Stomach (tissue), 9 donors: ENCODE data around the gene NELFB. TPM values are rescaled to one million over a fixed set of nuclear protein-coding genes. Genes with fewer than 3 reads are reported as not detected.

ENCODE experiments used
- DNase-seq, 2 donors: peaks; one replicate each; pipeline versions ENCODE4 v3.0.0 to v3.0.0-alpha.2; 2013 to 2019
- H3K27ac ChIP-seq, 5 donors: fragments of 200-600 bp in 4 of 5; sonication (generic) in 4 of 5; one replicate each; pipeline ENCODE4 v1.5.1; 2013 to 2019; ENCODE audit warnings: mild to moderate bottlenecking in 1 of 5, moderate library complexity in 1 of 5
- H3K27me3 ChIP-seq, 3 donors: fragments of 200-600 bp; sonication (generic); one replicate each; pipeline ENCODE4 v1.5.1; 2017 to 2019; ENCODE audit warnings: mixed run types in 1 of 3
- H3K36me3 ChIP-seq, 4 donors: fragments of 200-600 bp; sonication (generic); 1 replicate in 3 of 4; 2 replicates in 1 of 4; pipeline ENCODE4 v1.5.1; 2016 to 2019
- H3K4me1 ChIP-seq, 4 donors: fragments of 200-600 bp; sonication (generic); one replicate each; pipeline ENCODE4 v1.5.1; 2016 to 2019
- H3K4me3 ChIP-seq, 4 donors: fragments of 200-600 bp; sonication (generic) in 3 of 4; one replicate each; pipeline ENCODE4 v1.5.1; 2016 to 2019; ENCODE audit warnings: mild to moderate bottlenecking in 1 of 4
- H3K9me3 ChIP-seq, 4 donors: fragments of 200-600 bp; sonication (generic); one replicate each; pipeline ENCODE4 v1.5.1; 2016 to 2019
- CTCF ChIP-seq, 7 experiments: fragments of 450-650 bp in 4 of 7; fragments of 200-600 bp in 3 of 7; sonication (generic) in 3 of 7; IDR thresholded peaks; one replicate each; pipeline ENCODE4 v1.5.1; 2016 to 2019; ENCODE audit warnings: antibody characterized with exemption in 7 of 7, control low read depth in 2 of 7, mild to moderate bottlenecking in 1 of 7
- EP300 ChIP-seq: sonication (generic); formaldehyde crosslinking; IDR thresholded peaks from one replicate; pipeline ENCODE4 v1.6.1; 2017; ENCODE audit warnings: antibody characterized with exemption
- POLR2A ChIP-seq, 4 donors: fragments of 450-650 bp; IDR thresholded peaks; one replicate each; pipeline ENCODE4 v1.6.1; 2016; ENCODE audit warnings: antibody characterized with exemption in 4 of 4, control low read depth in 2 of 4, mild to moderate bottlenecking in 1 of 4, moderate library complexity in 1 of 4
- POLR2AphosphoS5 ChIP-seq, 3 donors: sonication (generic); formaldehyde crosslinking; IDR thresholded peaks; one replicate each; pipeline ENCODE4 v1.6.1; 2016; ENCODE audit warnings: antibody characterized with exemption in 3 of 3
- WGBS, 5 donors: extraction: QIAGEN DNeasy Blood & Tissue Kit in 3 of 5; methylation state at CpG; one replicate each; pipeline versions ENCODE4 v1.1.5 to v1.1.7; 2013 to 2018; 5-methylcytosine and 5-hydroxymethylcytosine counted together
- intact Hi-C: fragments of 100-400 bp; cut with DNase I; formaldehyde crosslinking; loops from one replicate; pipeline ENCODE4 v1.15.1; 2023; ENCODE audit warnings: low total_unique reads
- polyA plus RNA-seq, 3 donors: library from polyadenylated mRNA; stranded (reverse); fragments of 200-250 nt; gene quantifications; one replicate each; pipeline ENCODE4 v1.2.3, GENCODE V29; 2013
- total RNA-seq, 5 donors: library from RNA; depleted of rRNA; stranded (reverse); fragments of >200 nt; gene quantifications; one replicate each; pipeline versions ENCODE4 v1.1.0 to v1.2.3, GENCODE V29; 2014 to 2016
- donor health status: healthy with polysubstance abuse.
- donor health status: Bipolar disorder and iron deficiency.
- donor health status: healthy.

NELFB gene
- total and polyA plus RNA-seq, 8 donors: 11.2 to 134 (median 36.1) TPM

GRCh38 chr9:137316012-137316981, 61.2 kb downstream of the NELFB start:
- H3K36me3 ChIP-seq: no peaks in the 10 kb centered on the region
- DNase-seq: peak; percentile 59 to 88
- H3K27ac ChIP-seq: peak overlapping the region in 3 of 5 donors; percentile 22 to 56 (median 38)
- peak overlapping the region; percentile 33 to 45 (median 38) for H3K4me3 ChIP-seq
- no peaks in the 10 kb centered on the region for H3K9me3 ChIP-seq
- H3K27me3 ChIP-seq: peaks cover 0 to 37% (median 12%) of the 10 kb centered on the region in 3 donors
- TF ChIP-seq CTCF (IDR thresholded peaks at IDR 0.05) (no peak), POLR2A (IDR thresholded peaks at IDR 0.05) (no peak), EP300 (no peak), POLR2AphosphoS5 (IDR thresholded peaks at IDR 0.05) (no peak)
- H3K4me1 ChIP-seq: peaks cover 25 to 50% (median 38%) of the 10 kb centered on the region in 4 donors
- intact Hi-C loops: no loop called here
- WGBS, 5 donors: 3 to 23% (median 4%) methylated on average over 16 to 82 of the region's 83 CpGs

GRCh38 chr9:137317021-137317717, 62.0 kb downstream of the NELFB start:
- peak; percentile 10 to 19 for DNase-seq

GRCh38 chr9:137317718-137318511, 62.8 kb downstream of the NELFB start:
- Histone ChIP-seq H3K4me1 (peaks cover 14 to 34% (median 25%) of the 10 kb centered on the region in 4 donors), H3K27me3 (peaks cover 0 to 37% (median 12%) of the 10 kb centered on the region in 3 donors), H3K9me3 (no peaks in the 10 kb centered on the region), H3K4me3 (no peak overlapping the region), H3K27ac (peak overlapping the region in 1 of 5 donors; percentile 50), H3K36me3 (no peaks in the 10 kb centered on the region)
- intact Hi-C loops: no loop called here
- DNase-seq: peak; percentile 12 to 15
- TF ChIP-seq EP300 (no peak), CTCF (IDR thresholded peaks at IDR 0.05) (no peak), POLR2AphosphoS5 (IDR thresholded peaks at IDR 0.05) (no peak), POLR2A (IDR thresholded peaks at IDR 0.05) (no peak)
- 58 to 85% (median 83%) methylated on average over 11 to 24 of the region's 24 CpGs for WGBS, 5 donors

More at GRCh38 chr9:137317021-137317717, 62.0 kb downstream of the NELFB start:
- intact Hi-C loops: no loop called here
- Histone ChIP-seq H3K36me3 (no peaks in the 10 kb centered on the region), H3K4me3 (no peak overlapping the region), H3K4me1 (peaks cover 16 to 41% (median 30%) of the 10 kb centered on the region in 4 donors), H3K9me3 (no peaks in the 10 kb centered on the region), H3K27ac (peak overlapping the region in 1 of 5 donors; percentile 56), H3K27me3 (peaks cover 0 to 37% (median 12%) of the 10 kb centered on the region in 3 donors)
- no peak for TF ChIP-seq EP300
- TF ChIP-seq CTCF (IDR thresholded peaks at IDR 0.05): no peak
- no peak for TF ChIP-seq POLR2A (IDR thresholded peaks at IDR 0.05)
- no peak for TF ChIP-seq POLR2AphosphoS5 (IDR thresholded peaks at IDR 0.05)
- 85 to 94% (median 92%) methylated on average over 11 to 19 of the region's 19 CpGs for WGBS, 5 donors
